Thyroid gland (tissue), 4 donors: ENCODE measurements around the gene EIF3A. TPM values are rescaled to one million over a fixed set of nuclear protein-coding genes. Genes with fewer than 3 reads are reported as not detected.
A peak's percentile ranks its signal among the peaks of the same experiment; 100 is the strongest.

Experiments
- DNase-seq, 2 donors: peaks; one replicate each; pipeline ENCODE4 v3.0.0-alpha.2; 2019
- H3K27ac ChIP-seq, 3 donors: fragments of 200-600 bp; sonication (generic); 1 replicate in 2 of 3; 2 replicates in 1 of 3; pipeline ENCODE4 v1.5.1; 2016 to 2019; ENCODE audit warnings: mild to moderate bottlenecking in 1 of 3, moderate library complexity in 1 of 3
- H3K27me3 ChIP-seq: fragments of 200-600 bp; sonication (generic); one replicate; pipeline ENCODE4 v1.5.1; 2019
- H3K36me3 ChIP-seq, 2 donors: fragments of 200-600 bp; sonication (generic); one replicate each; pipeline ENCODE4 v1.5.1; 2016 to 2019
- H3K4me1 ChIP-seq, 2 donors: fragments of 200-600 bp; sonication (generic); one replicate each; pipeline ENCODE4 v1.5.1; 2017 to 2019
- H3K4me3 ChIP-seq, 3 donors: fragments of 200-600 bp; sonication (generic); replicated peaks in 1 of 3; 1 replicate in 2 of 3; 2 replicates in 1 of 3; pipeline ENCODE4 v1.5.1; 2016; ENCODE audit warnings: mild to moderate bottlenecking in 1 of 3
- H3K9me3 ChIP-seq: fragments of 200-600 bp; sonication (generic); one replicate; pipeline ENCODE4 v1.5.1; 2017
- CTCF ChIP-seq, 6 experiments: fragments of 200-600 bp in 3 of 6; fragments of 450-650 bp in 3 of 6; sonication (generic) in 3 of 6; IDR thresholded peaks; one replicate each; pipeline ENCODE4 v1.5.1; 2016 to 2019; ENCODE audit warnings: antibody characterized with exemption in 6 of 6, mild to moderate bottlenecking in 2 of 6, inconsistent platforms in 1 of 6, moderate library complexity in 1 of 6
- POLR2A ChIP-seq, 2 donors: fragments of 450-650 bp; IDR thresholded peaks; one replicate each; pipeline ENCODE4 v1.6.1; 2017; ENCODE audit warnings: antibody characterized with exemption in 2 of 2, mild to moderate bottlenecking in 2 of 2, moderate library complexity in 1 of 2
- WGBS, 2 donors: methylation state at CpG; one replicate each; pipeline ENCODE4 v1.1.5; 2017; 5-methylcytosine and 5-hydroxymethylcytosine counted together
- intact Hi-C: fragments of 100-400 bp; cut with DNase I; formaldehyde crosslinking; loops from one replicate; pipeline ENCODE4 v1.15.1; 2023
- total RNA-seq, 4 donors: library from RNA; depleted of rRNA; stranded (reverse); fragments of >200 nt; gene quantifications; one replicate each; pipeline ENCODE4 v1.2.3, GENCODE V29; 2016

EIF3A gene
- total RNA-seq, 4 donors from 2014 or later = 85.6 to 113 (median 102) TPM

- peak overlapping the region in 1 of 3 donors; percentile 47 for H3K27ac ChIP-seq
- peak; percentile 53 to 67 for DNase-seq
- H3K36me3 ChIP-seq = no peaks in the 10 kb centered on the region
- intact Hi-C loops = no loop called here
- H3K4me1 ChIP-seq = peaks cover 3 to 14% of the 10 kb centered on the region in 2 donors
- no peaks in the 10 kb centered on the region for H3K27me3 ChIP-seq
- no peak overlapping the region for H3K4me3 ChIP-seq
- WGBS, 2 donors = 28 to 37% methylated on average over 7 to 9 of the region's 9 CpGs
- H3K9me3 ChIP-seq = no peaks in the 10 kb centered on the region
- TF ChIP-seq POLR2A (IDR thresholded peaks at IDR 0.05) = no peak
- TF ChIP-seq CTCF (IDR thresholded peaks at IDR 0.05) = no peak
Observed at GRCh38 chr10:119006451-119007210, 74.0 kb downstream of the EIF3A start.

GRCh38 chr10:119005362-119006043 lies 75.1 kb downstream of the EIF3A start:
- 87% methylated on average over 9 of the region's 9 CpGs for WGBS, 2 donors
- no peak for DNase-seq
- no peak for TF ChIP-seq CTCF (IDR thresholded peaks at IDR 0.05)
- no peak for TF ChIP-seq POLR2A (IDR thresholded peaks at IDR 0.05)
- Histone ChIP-seq H3K4me3 (no peak overlapping the region), H3K27me3 (no peaks in the 10 kb centered on the region), H3K36me3 (no peaks in the 10 kb centered on the region), H3K27ac (no peak overlapping the region), H3K4me1 (peaks cover 3 to 14% of the 10 kb centered on the region in 2 donors), H3K9me3 (no peaks in the 10 kb centered on the region)
- intact Hi-C loops = no loop called here

GRCh38 chr10:119003572-119004289 lies 76.9 kb downstream of the EIF3A start:
- Histone ChIP-seq H3K4me1 (peaks cover 3 to 14% of the 10 kb centered on the region in 2 donors), H3K9me3 (no peaks in the 10 kb centered on the region), H3K36me3 (no peaks in the 10 kb centered on the region), H3K4me3 (no peak overlapping the region), H3K27ac (no peak overlapping the region), H3K27me3 (no peaks in the 10 kb centered on the region)
- WGBS, 2 donors = 79 to 85% methylated on average over 4 to 7 of the region's 7 CpGs
- no peak for DNase-seq
- intact Hi-C loops = no loop called here
- no peak for TF ChIP-seq POLR2A (IDR thresholded peaks at IDR 0.05)

GRCh38 chr10:119001717-119002500 lies 78.7 kb downstream of the EIF3A start:
- Histone ChIP-seq H3K4me3 (no peak overlapping the region), H3K4me1 (peaks cover 0 to 10% of the 10 kb centered on the region in 2 donors), H3K36me3 (no peaks in the 10 kb centered on the region), H3K27ac (no peak overlapping the region), H3K9me3 (no peaks in the 10 kb centered on the region), H3K27me3 (no peaks in the 10 kb centered on the region)
- intact Hi-C loops = no loop called here
- WGBS, 2 donors = 82 to 88% methylated on average over 10 of the region's 10 CpGs
- no peak for TF ChIP-seq POLR2A (IDR thresholded peaks at IDR 0.05)
- no peak for TF ChIP-seq CTCF (IDR thresholded peaks at IDR 0.05)
- DNase-seq = no peak

GRCh38 chr10:118998183-118998582 lies 82.4 kb downstream of the EIF3A start:
- 83 to 85% methylated on average over 5 of the region's 5 CpGs for WGBS, 2 donors
- intact Hi-C loops = no loop called here
- no peaks in the 10 kb centered on the region for H3K9me3 ChIP-seq
- DNase-seq = no peak
- no peak overlapping the region for H3K27ac ChIP-seq
- H3K27me3 ChIP-seq = no peaks in the 10 kb centered on the region
- TF ChIP-seq POLR2A (IDR thresholded peaks at IDR 0.05) (no peak), CTCF (IDR thresholded peaks at IDR 0.05) (no peak)
- H3K4me1 ChIP-seq = no peaks in the 10 kb centered on the region
- H3K36me3 ChIP-seq = no peaks in the 10 kb centered on the region
- H3K4me3 ChIP-seq = no peak overlapping the region
